Gastroesophageal sphincter (tissue), 3 donors: ENCODE results near the gene KRTAP29-1.

Source experiments
- CTCF ChIP-seq, 4 experiments: fragments of 200-600 bp in 2 of 4; fragments of 450-650 bp in 2 of 4; sonication (generic) in 1 of 4; IDR thresholded peaks; one replicate each; pipeline ENCODE4 v1.5.1; 2017 to 2019; ENCODE audit warnings: antibody characterized with exemption in 4 of 4, mild to moderate bottlenecking in 2 of 4, moderate library complexity in 2 of 4
- POLR2A ChIP-seq, 2 donors: fragments of 450-650 bp; IDR thresholded peaks; one replicate each; pipeline ENCODE4 v1.6.1; 2017; ENCODE audit warnings: antibody characterized with exemption in 2 of 2, mild to moderate bottlenecking in 2 of 2, moderate library complexity in 1 of 2
- POLR2AphosphoS5 ChIP-seq: sonication (generic); formaldehyde crosslinking; IDR thresholded peaks from one replicate; pipeline ENCODE4 v1.6.1; 2017; ENCODE audit warnings: antibody characterized with exemption

- TF ChIP-seq POLR2A (IDR thresholded peaks at IDR 0.05) (no peak), CTCF (IDR thresholded peaks at IDR 0.05) (peak in 1 of 4 experiments; percentile 28), POLR2AphosphoS5 (no peak)
These were observed 21.8 kb upstream of the KRTAP29-1 start for GRCh38 chr17:41324180-41325075.
